Measurements from ENCODE around the gene SCN3A. TPM values are rescaled to one million over a fixed set of nuclear protein-coding genes. Genes with fewer than 3 reads are reported as not detected.
A peak's percentile ranks its signal among the peaks of the same experiment; 100 is the strongest.

The SCN3A gene
- total and polyA plus RNA-seq, 2 of the 4 experiments (the other 2 are of a cell fraction), result 0.26 to 0.90 TPM

- no peak overlapping the region for H3K56ac ChIP-seq (ENCODE audit: extremely low read depth, insufficient read depth, low read length)
- H3K4ac ChIP-seq (ENCODE audit: low read depth, low read length), result no peak overlapping the region
- no peak overlapping the region for H3K18ac ChIP-seq (ENCODE audit: low read depth, low read length)
- H4K8ac ChIP-seq (ENCODE audit: low read depth in 2 of 2, low read length in 2 of 2), result no peak overlapping the region
- no peak overlapping the region for H2BK120ac ChIP-seq (ENCODE audit: low read depth, low read length)
- TF ChIP-seq MAZ (IDR thresholded peaks at IDR 0.05; ENCODE audit: borderline replicate concordance, low read depth, low read length) (no peak), MAFK (IDR thresholded peaks at IDR 0.05; ENCODE audit: low read depth, low read length) (peak; percentile 71)
- H3K4me2 ChIP-seq (ENCODE audit: low read depth, low read length), result no peak overlapping the region
- no peaks in the 10 kb centered on the region for H3K4me1 ChIP-seq (ENCODE audit: control insufficient read depth, insufficient read depth, low read length)
- H3K79me1 ChIP-seq (ENCODE audit: low read depth in 1 of 2, low read length in 2 of 2), result no peaks in the 10 kb centered on the region
- H3K9me3 ChIP-seq (ENCODE audit: control insufficient read depth, insufficient read depth, low read length), result no peaks in the 10 kb centered on the region
- H2AFZ ChIP-seq (replicated peaks; ENCODE audit: low read length, poor library complexity), result no peak overlapping the region
- dilution Hi-C loops (cut with HindIII; ENCODE audit: low sequenced_read_pairs, unreplicated experiment) (no loop called here), intact Hi-C loops (cut with micrococcal nuclease) (no loop called here), in situ Hi-C loops (cut with MboI; ENCODE audit: low sequenced_read_pairs) (no loop called here)
- no peak overlapping the region for H3K14ac ChIP-seq (replicated peaks; ENCODE audit: low read depth, low read length)
- H3K27me3 ChIP-seq (ENCODE audit: control insufficient read depth, insufficient read depth, low read length), result no peaks in the 10 kb centered on the region; the same call in 1 of the 2 replicates
- no peak overlapping the region for H3K27ac ChIP-seq (ENCODE audit: insufficient read depth, low read length)
- H3K4me3 ChIP-seq (ENCODE audit: insufficient read depth, low read depth, low read length), result no peak overlapping the region
- H4K91ac ChIP-seq (ENCODE audit: insufficient read depth, low read depth, low read length), result no peak overlapping the region
- no peak overlapping the region for H2BK15ac ChIP-seq (ENCODE audit: low read depth, low read length)
- no peak overlapping the region for H2BK5ac ChIP-seq (ENCODE audit: low read depth, low read length, poor library complexity, severe bottlenecking)
- H2BK20ac ChIP-seq (ENCODE audit: low read depth, low read length), result no peak overlapping the region
- no peak overlapping the region for H2AK9ac ChIP-seq (replicated peaks; ENCODE audit: low read depth, low read length, poor library complexity)
- H4K5ac ChIP-seq (ENCODE audit: low read depth, low read length), result no peak overlapping the region
- POLR2A ChIA-PET (ENCODE audit: unreplicated experiment), result no interaction called here
- CTCF ChIA-PET, result no interaction called here
- ATAC-seq (ENCODE audit: low read depth) (no peak), DNase-seq (no peak)
- H3K36me3 ChIP-seq (ENCODE audit: control insufficient read depth, insufficient read depth, low read length), result no peaks in the 10 kb centered on the region
- H3K9me1 ChIP-seq (ENCODE audit: insufficient read depth, low read length), result no peaks in the 10 kb centered on the region
- H3K23ac ChIP-seq (ENCODE audit: low read depth, low read length), result no peak overlapping the region
- H3K9ac ChIP-seq (ENCODE audit: low read depth, low read length), result no peak overlapping the region
- no peak overlapping the region for H2AK5ac ChIP-seq (ENCODE audit: low read depth, low read length)
- BruUV-seq (replicated peaks), result no TSS peak
- no peaks in the 10 kb centered on the region for H4K20me1 ChIP-seq (ENCODE audit: insufficient read depth, low read length)
Measured at GRCh38 chr2:165081276-165081675, 122.6 kb downstream of the SCN3A start.

All from IMR-90 (cell line).